GM23248 (cell line): ENCODE data around the gene SERPIND1. TPM values are rescaled to one million over a fixed set of nuclear protein-coding genes. Genes with fewer than 3 reads are reported as not detected.

Experiments used
- DNase-seq: peaks from one replicate; pipeline ENCODE4 v3.0.0-alpha.2; 2015
- H2AFZ ChIP-seq: fragments of 200-600 bp; sonication (generic); 2 replicates; pipeline ENCODE4 v1.6.1; 2016; ENCODE audit warnings: antibody characterized with exemption
- H3F3A ChIP-seq: fragments of 200-600 bp; sonication (generic); 2 replicates; pipeline ENCODE4 v1.6.1; 2016; ENCODE audit warnings: mild to moderate bottlenecking, antibody characterized with exemption, mixed run types; ENCODE audit not compliant: insufficient read depth
- H3K27ac ChIP-seq: fragments of 200-600 bp; sonication (generic); 2 replicates; pipeline ENCODE4 v1.5.1; 2016; ENCODE audit warnings: mild to moderate bottlenecking
- H3K27me3 ChIP-seq: fragments of 200-600 bp; sonication (generic); replicated peaks from 2 replicates; pipeline ENCODE4 v1.6.1; 2016; ENCODE audit warnings: mild to moderate bottlenecking; ENCODE audit not compliant: insufficient read depth
- H3K36me3 ChIP-seq: fragments of 200-600 bp; sonication (generic); 2 replicates; pipeline ENCODE4 v1.6.1; 2016; ENCODE audit warnings: low read depth, mild to moderate bottlenecking
- H3K4me1 ChIP-seq: fragments of 200-600 bp; sonication (generic); 2 replicates; pipeline ENCODE4 v1.6.1; 2016; ENCODE audit warnings: mild to moderate bottlenecking; ENCODE audit not compliant: insufficient read depth
- H3K4me2 ChIP-seq: fragments of 200-600 bp; sonication (generic); one replicate; pipeline ENCODE4 v1.6.1; 2016; ENCODE audit warnings: mild to moderate bottlenecking; ENCODE audit not compliant: unreplicated experiment
- H3K4me3 ChIP-seq: fragments of 200-600 bp; sonication (generic); 2 replicates; pipeline ENCODE4 v1.5.1; 2016; ENCODE audit warnings: mild to moderate bottlenecking
- H3K79me2 ChIP-seq: fragments of 200-600 bp; sonication (generic); 2 replicates; pipeline ENCODE4 v1.6.1; 2016; ENCODE audit warnings: mild to moderate bottlenecking; ENCODE audit not compliant: insufficient read depth
- H3K9ac ChIP-seq: fragments of 200-600 bp; sonication (generic); 2 replicates; pipeline ENCODE4 v1.6.1; 2016; ENCODE audit warnings: mild to moderate bottlenecking
- H3K9me2 ChIP-seq: fragments of 200-600 bp; sonication (generic); 2 replicates; pipeline ENCODE4 v1.6.1; 2016; ENCODE audit warnings: mixed run types, mild to moderate bottlenecking, moderate library complexity; ENCODE audit not compliant: insufficient read depth
- H3K9me3 ChIP-seq: fragments of 200-600 bp; sonication (generic); one replicate; pipeline ENCODE4 v1.6.1; 2017; ENCODE audit warnings: low read depth
- H4K20me1 ChIP-seq: fragments of 200-600 bp; sonication (generic); 2 replicates; pipeline ENCODE4 v1.6.0; 2016; ENCODE audit not compliant: insufficient read depth
- EZH2 ChIP-seq: fragments of 200-600 bp; sonication (generic); IDR thresholded peaks from 2 replicates; pipeline ENCODE4 v1.6.1; 2018; ENCODE audit warnings: antibody characterized with exemption, mild to moderate bottlenecking; ENCODE audit not compliant: insufficient read depth, poor library complexity, severe bottlenecking
- EZH2phosphoT487 ChIP-seq: fragments of 200-600 bp; sonication (generic); IDR thresholded peaks from 2 replicates; pipeline ENCODE4 v1.6.1; 2018; ENCODE audit warnings: antibody characterized with exemption, moderate library complexity, mild to moderate bottlenecking, low read depth; ENCODE audit not compliant: insufficient read depth
- WGBS, 2 experiments: methylation state at CpG; one replicate each; pipeline ENCODE4 v1.1.6; 2015 to 2017; ENCODE audit warnings: low lambda C conversion rate in 2 of 2, low coverage in 1 of 2; ENCODE audit errors: missing lambda C conversion rate in 2 of 2; 5-methylcytosine and 5-hydroxymethylcytosine counted together
- in situ Hi-C: fragments of 300-500 bp; cut with MboI; formaldehyde crosslinking; loops from 2 replicates; pipeline ENCODE4 v1.15.0; 2020
- polyA plus RNA-seq: library from polyadenylated mRNA; unstranded; fragments of >200 nt; fragmentation: Nextera tagmentation; extraction: Ambion mirVana; gene quantifications from 2 replicates; pipeline ENCODE4 v1.2.1, GENCODE V29; 2016
- total RNA-seq: library from RNA; depleted of rRNA; stranded (reverse); fragments of >200 nt; shearing (Covaris generic); gene quantifications from 2 replicates; pipeline ENCODE4 v1.2.3, GENCODE V29; 2014

The SERPIND1 gene
- total and polyA plus RNA-seq, 2 experiments from 2014 or later: 0.26 TPM; not detected in 1

DNA sequence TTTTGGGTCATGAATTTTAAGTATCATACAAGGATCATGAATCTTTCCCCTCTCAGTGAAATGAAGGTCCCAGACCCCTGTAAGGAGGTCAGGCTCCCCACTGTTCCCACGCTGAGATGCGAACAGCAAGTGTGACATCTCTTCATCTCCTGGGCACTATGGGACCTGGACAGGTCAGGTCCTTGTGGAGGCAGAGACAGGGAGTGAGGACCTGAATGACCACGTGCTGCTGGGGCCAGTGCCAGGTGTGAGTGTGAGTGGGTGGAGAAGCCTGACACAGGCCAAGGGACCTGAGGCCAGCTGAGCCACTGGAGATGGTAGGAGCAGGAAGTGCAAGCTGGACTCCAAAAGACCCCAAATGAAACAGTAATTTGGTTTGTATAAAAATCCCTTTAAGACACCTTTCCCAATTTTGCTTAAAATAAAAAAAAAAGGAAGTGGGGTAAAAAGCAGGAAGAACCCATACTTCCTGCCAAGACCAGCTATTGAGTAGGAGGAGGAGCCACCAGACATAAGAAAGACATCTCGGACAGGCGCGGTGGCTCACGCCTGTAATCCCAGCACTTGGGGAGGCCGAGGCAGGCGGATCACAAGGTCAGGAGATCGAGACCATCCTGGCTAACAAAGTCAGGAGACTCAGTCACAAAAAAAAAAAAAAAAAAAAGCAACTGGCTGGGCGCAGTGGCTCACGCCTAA lies 35.4 kb upstream of the SERPIND1 start:
- WGBS, 2 experiments: 94 to 95% methylated on average over 12 of the region's 12 CpGs
- no peak overlapping the region for H2AFZ ChIP-seq
- in situ Hi-C loops: no loop called here

DNA sequence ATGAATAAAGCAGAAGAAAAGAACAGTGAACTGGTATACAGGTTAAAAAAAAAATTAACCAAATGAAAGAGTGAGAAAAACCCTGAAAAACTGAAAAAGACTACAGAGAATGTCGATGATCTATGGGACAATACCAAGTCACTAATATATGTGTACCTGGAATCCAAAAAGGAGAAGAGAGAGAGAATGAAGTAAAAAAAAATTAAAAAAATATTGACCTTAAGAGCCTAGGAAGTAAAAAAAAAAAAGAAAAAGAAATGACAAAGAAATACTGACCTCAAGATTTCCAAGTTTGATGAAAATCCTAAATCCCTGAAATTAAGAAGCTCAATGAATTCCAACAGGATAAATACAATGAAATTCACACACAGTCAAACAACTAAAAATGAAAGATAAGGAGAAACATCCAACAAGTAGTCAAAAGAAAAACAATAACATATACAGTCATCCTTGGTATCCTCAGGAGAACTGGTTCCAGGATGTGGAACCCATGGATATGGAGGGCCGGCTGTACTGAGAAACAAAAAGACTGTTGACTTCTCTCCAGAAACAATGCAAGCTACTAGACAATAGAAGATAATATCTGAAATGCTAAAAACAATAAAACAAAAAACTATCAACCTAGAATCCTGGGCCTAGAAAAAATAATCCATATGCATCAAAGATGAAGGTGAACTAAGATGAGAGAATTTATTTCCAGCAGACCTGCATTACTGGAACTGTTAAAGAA lies 33.5 kb upstream of the SERPIND1 start:
- Histone ChIP-seq H3K9ac (no peak overlapping the region), H3F3A (peaks cover 8% of the 10 kb centered on the region), H3K9me3 (no peaks in the 10 kb centered on the region), H3K9me2 (no peaks in the 10 kb centered on the region), H3K27me3 (no peaks in the 10 kb centered on the region), H3K36me3 (peaks cover 14% of the 10 kb centered on the region), H3K4me1 (no peaks in the 10 kb centered on the region), H4K20me1 (no peaks in the 10 kb centered on the region), H2AFZ (no peak overlapping the region), H3K79me2 (no peaks in the 10 kb centered on the region), H3K27ac (no peak overlapping the region), H3K4me2 (no peak overlapping the region), H3K4me3 (no peak overlapping the region)
- in situ Hi-C loops: no loop called here
- no peak for DNase-seq
- no peak for TF ChIP-seq EZH2phosphoT487
- TF ChIP-seq EZH2: no peak
- 94 to 100% methylated on average over 2 of the region's 2 CpGs for WGBS, 2 experiments

More for the DNA sequence above, 35.4 kb upstream of the SERPIND1 start:
- Histone ChIP-seq H3K9me3 (no peaks in the 10 kb centered on the region), H3K36me3 (peaks cover 10% of the 10 kb centered on the region), H3K9ac (no peak overlapping the region), H4K20me1 (no peaks in the 10 kb centered on the region), H3K79me2 (no peaks in the 10 kb centered on the region), H3K9me2 (no peaks in the 10 kb centered on the region), H3K4me3 (no peak overlapping the region), H3K4me1 (no peaks in the 10 kb centered on the region), H3K4me2 (no peak overlapping the region), H3K27me3 (no peaks in the 10 kb centered on the region), H3F3A (peaks cover 8% of the 10 kb centered on the region), H3K27ac (no peak overlapping the region)
- DNase-seq: no peak
- no peak for TF ChIP-seq EZH2phosphoT487
- TF ChIP-seq EZH2: no peak

DNA sequence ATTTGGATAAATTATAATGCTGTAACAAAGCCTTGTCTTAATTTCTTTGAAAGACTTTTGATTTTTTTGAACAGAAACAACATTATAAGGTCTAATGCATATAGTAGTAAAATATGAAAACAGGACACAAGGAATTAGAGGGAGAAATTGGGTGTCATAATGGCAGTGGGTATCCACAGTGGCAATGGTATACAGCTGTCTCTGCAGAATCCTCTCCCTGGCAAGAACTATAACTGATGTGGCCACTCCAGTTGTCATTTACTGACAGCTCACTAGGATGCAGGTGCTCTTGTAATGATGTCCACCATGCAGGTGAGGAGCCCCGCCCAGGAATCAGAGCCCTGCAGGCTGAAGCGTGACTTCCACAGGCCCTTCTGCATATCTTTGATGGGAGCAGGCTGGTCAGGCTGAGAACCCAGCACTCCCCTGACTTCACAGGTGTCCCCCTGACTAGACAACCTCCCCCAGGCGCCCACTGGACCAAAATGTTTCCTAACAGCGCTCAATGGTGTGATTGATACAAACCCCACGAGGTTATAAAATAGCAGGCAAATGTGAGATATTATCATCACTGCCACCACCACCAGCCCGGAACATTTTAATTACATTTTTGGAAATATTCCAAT lies 32.8 kb upstream of the SERPIND1 start:
- TF ChIP-seq EZH2phosphoT487 (no peak), EZH2 (no peak)
- H3K4me1 ChIP-seq: no peaks in the 10 kb centered on the region
- no peak overlapping the region for H3K4me3 ChIP-seq
- no peaks in the 10 kb centered on the region for H3K79me2 ChIP-seq
- peaks cover 8% of the 10 kb centered on the region for H3F3A ChIP-seq
- H3K27me3 ChIP-seq: no peaks in the 10 kb centered on the region
- no peak overlapping the region for H2AFZ ChIP-seq
- peaks cover 14% of the 10 kb centered on the region for H3K36me3 ChIP-seq
- no peak overlapping the region for H3K27ac ChIP-seq
- WGBS, 2 experiments: 83 to 87% methylated on average over 6 of the region's 6 CpGs
- no peak overlapping the region for H3K9ac ChIP-seq
- no peaks in the 10 kb centered on the region for H4K20me1 ChIP-seq
- in situ Hi-C loops: no loop called here
- H3K9me2 ChIP-seq: no peaks in the 10 kb centered on the region
- DNase-seq: no peak
- H3K4me2 ChIP-seq: no peak overlapping the region
- no peaks in the 10 kb centered on the region for H3K9me3 ChIP-seq

DNA sequence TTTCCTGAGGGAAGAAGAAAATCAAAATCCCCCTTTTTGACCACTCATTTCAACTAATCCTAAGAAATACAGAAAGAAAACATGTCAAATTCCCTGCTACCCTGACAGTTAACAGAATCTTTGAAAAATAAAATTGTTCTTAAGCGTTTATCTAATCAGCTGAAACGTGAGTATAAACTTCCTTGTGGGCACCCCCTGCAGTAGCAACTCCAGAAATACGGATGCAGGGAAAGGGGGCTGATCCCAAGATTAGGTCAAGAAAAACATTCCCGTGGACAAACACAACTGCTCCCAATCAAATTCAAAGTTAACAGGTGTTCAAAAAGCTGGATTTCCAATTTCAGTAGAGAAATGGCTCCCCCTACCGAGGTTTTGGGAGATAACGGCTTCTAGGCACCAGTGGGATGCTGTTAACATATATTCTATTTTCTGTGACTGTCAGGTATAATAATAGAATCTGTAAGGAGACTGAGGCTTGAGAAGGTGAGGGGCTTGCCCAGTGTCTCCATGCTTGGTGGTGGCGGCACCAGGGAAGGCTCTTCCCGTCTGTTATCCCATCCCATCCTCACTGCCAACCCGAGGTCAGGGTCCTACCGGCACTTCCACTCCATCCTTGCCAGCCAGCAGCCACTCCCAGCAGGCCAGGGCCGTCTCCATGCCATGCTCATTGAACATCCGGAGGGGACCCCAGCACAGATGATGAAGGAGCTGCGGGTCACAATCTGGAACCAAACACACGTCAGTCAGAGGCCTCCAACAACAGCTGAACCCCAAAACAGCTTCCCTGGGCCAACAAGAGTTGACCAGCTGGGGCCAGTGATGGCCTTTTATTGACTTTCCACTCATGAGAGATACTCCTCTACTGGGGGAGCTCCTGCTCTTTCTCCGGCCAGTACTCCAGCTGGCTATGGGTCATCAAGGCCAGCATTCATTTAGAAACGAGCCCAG lies 32.0 kb upstream of the SERPIND1 start:
- H2AFZ ChIP-seq: no peak overlapping the region
- no peaks in the 10 kb centered on the region for H3K9me3 ChIP-seq
- in situ Hi-C loops: no loop called here
- peak; percentile 50 for DNase-seq
- H3K9ac ChIP-seq: no peak overlapping the region
- no peaks in the 10 kb centered on the region for H3K27me3 ChIP-seq
- WGBS, 2 experiments: 72 to 77% methylated on average over 16 of the region's 16 CpGs
- peaks cover 16% of the 10 kb centered on the region for H3K36me3 ChIP-seq
- peaks cover 8% of the 10 kb centered on the region for H3F3A ChIP-seq
- no peaks in the 10 kb centered on the region for H3K4me1 ChIP-seq
- TF ChIP-seq EZH2phosphoT487 (no peak), EZH2 (no peak)
- H3K4me2 ChIP-seq: no peak overlapping the region
- H3K79me2 ChIP-seq: no peaks in the 10 kb centered on the region
- no peaks in the 10 kb centered on the region for H4K20me1 ChIP-seq
- no peaks in the 10 kb centered on the region for H3K9me2 ChIP-seq
- H3K4me3 ChIP-seq: no peak overlapping the region
- H3K27ac ChIP-seq: no peak overlapping the region
